MCF 10A (cell line): ENCODE results near the gene GNB1. TPM values are rescaled to one million over a fixed set of nuclear protein-coding genes. Genes with fewer than 3 reads are reported as not detected.

Experiments used
- BruUV-seq: library from RNA; stranded (reverse); fragments of 400-500 nt; replicated peaks from 2 replicates; lab custom pipeline; 2021; lab: Mats Ljungman, UMichigan
- CTCF ChIA-PET: fragments of 300-600 bp; sonication (Branson Sonifier 250); formaldehyde crosslinking; extraction: SDS; loops from one replicate; lab custom pipeline; 2021; ENCODE audit warnings: antibody characterized with exemption, inconsistent platforms; lab: Yijun Ruan, JAX
- POLR2A ChIA-PET: fragments of 300-600, 350-650 bp; sonication (Branson Sonifier 250); formaldehyde crosslinking; extraction: SDS; loops from one replicate; lab custom pipeline; 2020; ENCODE audit warnings: antibody characterized with exemption, inconsistent platforms; lab: Yijun Ruan, JAX
- DNase-seq: peaks from one replicate; pipeline ENCODE4 v3.0.0-alpha.2; 2018; ENCODE audit not compliant: unreplicated experiment
- H3K27ac Mint-ChIP-seq: one replicate; pipeline ENCODE4 v1.8.0; 2022; ENCODE audit warnings: mild to moderate bottlenecking, low read depth, mixed read lengths; ENCODE audit not compliant: unreplicated experiment
- H3K27me3 Mint-ChIP-seq: one replicate; pipeline ENCODE4 v1.8.0; 2022; ENCODE audit warnings: mixed read lengths; ENCODE audit not compliant: insufficient read depth, unreplicated experiment
- H3K36me3 Mint-ChIP-seq: one replicate; pipeline ENCODE4 v1.8.0; 2022; ENCODE audit warnings: mild to moderate bottlenecking, moderate library complexity, mixed read lengths; ENCODE audit not compliant: insufficient read depth, unreplicated experiment
- H3K4me1 Mint-ChIP-seq: one replicate; pipeline ENCODE4 v1.8.0; 2022; ENCODE audit warnings: mixed read lengths; ENCODE audit not compliant: insufficient read depth, unreplicated experiment
- H3K4me3 Mint-ChIP-seq: one replicate; pipeline ENCODE4 v1.8.0; 2022; ENCODE audit warnings: mild to moderate bottlenecking, moderate library complexity, mixed read lengths; ENCODE audit not compliant: unreplicated experiment
- H3K9me3 Mint-ChIP-seq: one replicate; pipeline ENCODE4 v1.8.0; 2022; ENCODE audit warnings: mixed read lengths; ENCODE audit not compliant: unreplicated experiment
- intact Hi-C: fragments of 100-400 bp; cut with micrococcal nuclease; formaldehyde crosslinking; loops from 2 replicates; pipeline ENCODE4 v1.14.1; 2022
- total RNA-seq: library from RNA; stranded (reverse); gene quantifications from 2 replicates; pipeline ENCODE4 v1.2.3, GENCODE V29; 2022
- TF ChIP-seq, protein P1 (sequence below): fragments of 200-600 bp; IDR thresholded peaks from one replicate; pipeline ENCODE4 v1.8.0; 2022; ENCODE audit warnings: antibody characterized with exemption, mild to moderate bottlenecking; ENCODE audit not compliant: unreplicated experiment

Gene GNB1
- total RNA-seq, 1 experiment from 2014 or later: 430 TPM

DNA sequence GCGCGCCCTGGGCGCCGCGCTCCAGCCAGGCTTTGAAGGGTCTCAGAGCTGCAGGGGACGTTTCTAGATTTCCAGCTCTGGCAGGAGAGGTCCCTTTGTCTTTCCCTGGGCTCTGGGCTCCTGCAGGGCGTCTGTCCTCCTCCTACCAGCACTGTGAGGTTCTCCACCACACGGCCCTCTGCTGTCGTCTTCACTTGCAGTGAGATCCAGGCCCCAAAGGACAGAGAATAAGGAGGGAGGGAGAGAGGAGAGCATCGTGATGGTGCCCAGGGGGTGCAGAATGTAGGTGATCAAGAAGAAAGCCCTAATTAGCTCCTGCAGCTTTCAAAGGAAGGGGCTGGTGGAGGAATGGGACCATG lies 4.2 kb upstream of the GNB1 start:
- Mint-ChIP-seq H3K27ac (peak overlapping the region; percentile 39), H3K9me3 (no peaks in the 10 kb centered on the region), H3K36me3 (no peaks in the 10 kb centered on the region), H3K4me1 (peaks cover 18% of the 10 kb centered on the region), H3K27me3 (no peaks in the 10 kb centered on the region), H3K4me3 (peak overlapping the region; percentile 55)
- intact Hi-C loops: no loop called here
- CTCF ChIA-PET: interaction anchor here (1.0 to 3.2 kb wide), 3 partner anchors 11 to 108 kb away, joined by 4 to 19 read pairs (median 8); no protein-coding TSS in a partner anchor
- POLR2A ChIA-PET: interaction anchor here (1.4 to 1.9 kb wide), 3 partner anchors 11 to 115 kb away, joined by 5 to 10 read pairs (median 6); no protein-coding TSS in a partner anchor
- TF ChIP-seq, protein P1, sequence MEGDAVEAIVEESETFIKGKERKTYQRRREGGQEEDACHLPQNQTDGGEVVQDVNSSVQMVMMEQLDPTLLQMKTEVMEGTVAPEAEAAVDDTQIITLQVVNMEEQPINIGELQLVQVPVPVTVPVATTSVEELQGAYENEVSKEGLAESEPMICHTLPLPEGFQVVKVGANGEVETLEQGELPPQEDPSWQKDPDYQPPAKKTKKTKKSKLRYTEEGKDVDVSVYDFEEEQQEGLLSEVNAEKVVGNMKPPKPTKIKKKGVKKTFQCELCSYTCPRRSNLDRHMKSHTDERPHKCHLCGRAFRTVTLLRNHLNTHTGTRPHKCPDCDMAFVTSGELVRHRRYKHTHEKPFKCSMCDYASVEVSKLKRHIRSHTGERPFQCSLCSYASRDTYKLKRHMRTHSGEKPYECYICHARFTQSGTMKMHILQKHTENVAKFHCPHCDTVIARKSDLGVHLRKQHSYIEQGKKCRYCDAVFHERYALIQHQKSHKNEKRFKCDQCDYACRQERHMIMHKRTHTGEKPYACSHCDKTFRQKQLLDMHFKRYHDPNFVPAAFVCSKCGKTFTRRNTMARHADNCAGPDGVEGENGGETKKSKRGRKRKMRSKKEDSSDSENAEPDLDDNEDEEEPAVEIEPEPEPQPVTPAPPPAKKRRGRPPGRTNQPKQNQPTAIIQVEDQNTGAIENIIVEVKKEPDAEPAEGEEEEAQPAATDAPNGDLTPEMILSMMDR: no peak
- DNase-seq: no peak
- BruUV-seq: no TSS peak

DNA sequence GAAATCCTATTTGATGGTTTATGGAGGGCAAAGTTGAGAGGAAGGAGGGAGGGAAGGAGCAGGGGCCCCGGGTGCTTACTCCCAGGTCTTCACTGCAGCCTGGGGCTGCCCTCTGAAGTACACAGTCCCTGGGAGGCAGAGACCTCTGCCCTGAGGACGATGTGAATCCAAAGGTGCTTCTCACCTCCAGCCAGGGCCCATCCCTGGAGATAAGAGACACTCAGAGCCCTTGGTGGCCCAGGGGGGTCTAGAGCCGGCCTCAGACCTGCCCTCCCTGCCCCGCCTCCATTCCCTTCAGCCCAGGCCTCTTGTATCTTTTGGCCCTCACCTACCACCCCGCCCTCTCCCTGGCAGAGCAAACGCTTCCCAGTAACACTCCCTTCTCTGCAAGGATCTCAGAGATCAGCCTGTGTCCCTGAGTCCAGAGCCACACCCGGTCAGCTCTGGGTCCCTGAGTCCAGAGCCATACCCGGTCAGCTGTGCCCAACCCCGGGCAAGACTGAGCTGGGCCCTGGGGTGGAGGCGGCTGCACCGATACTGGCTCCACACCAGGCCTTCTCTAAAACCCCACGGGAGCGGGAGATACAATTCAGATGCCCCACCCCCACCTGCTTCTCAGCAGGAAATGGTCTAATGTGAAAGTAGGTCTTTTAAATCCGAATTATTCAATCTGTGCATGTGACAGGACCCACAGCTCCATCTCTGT lies 3.6 kb upstream of the GNB1 start:
- intact Hi-C loops: loop anchor here (5.0 kb wide), 1 partner anchor 117 kb away; the partner anchor contains the start of gene NADK
- ChIA-PET POLR2A (interaction anchor here (1.4 to 1.9 kb wide), 4 partner anchors 11 to 115 kb away, joined by 5 to 10 read pairs (median 6); no protein-coding TSS in a partner anchor), CTCF (interaction anchor here (1.0 to 3.2 kb wide), 3 partner anchors 12 to 107 kb away, joined by 4 to 19 read pairs (median 8); no protein-coding TSS in a partner anchor)
- H3K4me3 Mint-ChIP-seq: peak overlapping the region; percentile 55
- BruUV-seq: no TSS peak
- H3K27me3 Mint-ChIP-seq: no peaks in the 10 kb centered on the region
- TF ChIP-seq, protein P1: no peak
- H3K27ac Mint-ChIP-seq: peak overlapping the region; percentile 39
- H3K36me3 Mint-ChIP-seq: no peaks in the 10 kb centered on the region
- no peaks in the 10 kb centered on the region for H3K9me3 Mint-ChIP-seq
- peaks cover 18% of the 10 kb centered on the region for H3K4me1 Mint-ChIP-seq
- peak; percentile 28 for DNase-seq

DNA sequence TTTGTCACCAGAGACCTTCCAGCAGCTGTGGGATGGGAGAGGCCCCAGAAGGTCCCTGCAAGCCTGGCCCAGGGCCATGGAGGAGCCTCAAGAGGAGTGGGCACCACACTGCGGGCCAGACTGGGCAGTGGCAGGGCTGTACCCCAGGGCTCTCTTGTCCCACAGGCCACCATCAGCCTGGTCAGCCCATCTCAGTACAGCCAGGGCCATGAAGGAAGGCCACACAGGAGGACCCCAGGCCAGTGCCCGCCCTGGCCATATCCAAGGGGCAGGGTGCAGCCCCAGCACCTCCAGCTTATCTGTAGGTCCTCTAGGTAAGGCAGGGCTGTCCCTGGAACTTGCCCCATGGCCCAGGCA lies 3.1 kb upstream of the GNB1 start:
- DNase-seq: no peak
- ChIA-PET POLR2A (interaction anchor here (1.4 to 1.9 kb wide), 3 partner anchors 12 to 114 kb away, joined by 5 to 10 read pairs (median 7); no protein-coding TSS in a partner anchor), CTCF (interaction anchor here (0.5 to 3.2 kb wide), 3 partner anchors 12 to 494 kb away, joined by 3 to 19 read pairs (median 8); no protein-coding TSS in a partner anchor)
- intact Hi-C loops: loop anchor here (5.0 kb wide), 1 partner anchor 117 kb away; the partner anchor contains the start of gene NADK
- peaks cover 22% of the 10 kb centered on the region for H3K4me1 Mint-ChIP-seq
- H3K27me3 Mint-ChIP-seq: no peaks in the 10 kb centered on the region
- peak overlapping the region; percentile 61 for H3K27ac Mint-ChIP-seq
- H3K9me3 Mint-ChIP-seq: no peaks in the 10 kb centered on the region
- no peaks in the 10 kb centered on the region for H3K36me3 Mint-ChIP-seq
- TF ChIP-seq, protein P1: no peak
- no TSS peak for BruUV-seq
- no peak overlapping the region for H3K4me3 Mint-ChIP-seq

DNA sequence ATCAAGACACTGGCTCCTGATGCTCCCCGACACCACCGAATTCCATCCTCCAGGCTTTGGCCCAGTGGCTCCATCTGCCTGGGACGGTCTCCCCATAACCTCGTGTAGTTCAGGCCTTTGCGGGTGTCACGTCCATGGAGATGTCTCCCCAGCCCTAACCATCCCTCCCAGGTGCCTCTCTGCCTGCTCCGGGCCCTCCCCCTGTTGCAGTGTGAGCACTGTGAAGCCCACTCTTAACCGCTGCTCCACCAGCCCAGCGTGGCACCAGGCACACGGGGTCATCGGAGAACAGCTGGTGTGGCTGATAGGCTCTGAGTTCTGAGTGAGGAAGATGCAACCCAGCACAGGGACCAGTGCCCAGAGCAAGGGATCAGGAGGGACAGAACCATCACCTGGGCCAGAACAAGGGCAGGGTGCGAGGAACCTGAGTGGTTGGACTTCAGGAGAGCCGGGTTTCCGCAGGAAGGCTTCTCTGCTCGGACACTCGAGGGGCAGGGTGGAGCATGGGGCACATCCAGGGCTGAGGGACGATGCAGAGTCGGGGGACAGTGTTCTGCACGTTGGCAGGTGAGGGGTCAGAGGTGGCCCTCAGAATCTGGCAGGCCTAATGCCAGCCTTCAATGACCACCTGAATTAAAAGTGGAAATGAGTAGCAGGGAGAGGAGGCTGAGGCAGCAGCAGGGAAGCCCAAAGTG lies 2.6 kb upstream of the GNB1 start:
- Mint-ChIP-seq H3K27me3 (no peaks in the 10 kb centered on the region), H3K27ac (peak overlapping the region; percentile 61), H3K4me3 (peak overlapping the region; percentile 85), H3K9me3 (no peaks in the 10 kb centered on the region), H3K4me1 (peaks cover 25% of the 10 kb centered on the region), H3K36me3 (no peaks in the 10 kb centered on the region)
- intact Hi-C loops: loop anchor here (5.0 kb wide), 1 partner anchor 116 kb away; the partner anchor contains the start of gene NADK
- ChIA-PET POLR2A (interaction anchor here (1.5 kb wide), 1 partner anchor 13 kb away, joined by 7 read pairs; no protein-coding TSS in a partner anchor), CTCF (interaction anchor here (0.5 to 3.2 kb wide), 3 partner anchors 13 to 494 kb away, joined by 3 to 19 read pairs (median 8); no protein-coding TSS in a partner anchor)
- BruUV-seq: no TSS peak
- TF ChIP-seq, protein P1: no peak
- DNase-seq: no peak
